Measurements from ENCODE around the gene CIAO3.
A peak's percentile ranks its signal among the peaks of the same experiment; 100 is the strongest.
"Not testable (repeated sequence)": the region's sequence is repeated elsewhere in the genome, so short reads cannot be mapped to it uniquely, and the experiment has no call there.

GRCh38 chr16:712740-713250, 28.0 kb downstream of the CIAO3 start:
- not testable (repeated sequence) for TF ChIP-seq ZBTB21 (CRISPR knock-in tag; IDR thresholded peaks at IDR 0.05; ENCODE audit: borderline replicate concordance); ATF3 (CRISPR knock-in tag; conservative IDR thresholded peaks at IDR 0.05); ZNF232 (CRISPR knock-in tag; IDR thresholded peaks at IDR 0.05); ZNF317 (CRISPR knock-in tag; IDR thresholded peaks at IDR 0.05; ENCODE audit: borderline replicate concordance, low read depth); ATF1 (CRISPR knock-in tag; IDR thresholded peaks at IDR 0.05); TCF7 (CRISPR knock-in tag; IDR thresholded peaks at IDR 0.05; ENCODE audit: low read depth)
- TF ChIP-seq, protein P1, sequence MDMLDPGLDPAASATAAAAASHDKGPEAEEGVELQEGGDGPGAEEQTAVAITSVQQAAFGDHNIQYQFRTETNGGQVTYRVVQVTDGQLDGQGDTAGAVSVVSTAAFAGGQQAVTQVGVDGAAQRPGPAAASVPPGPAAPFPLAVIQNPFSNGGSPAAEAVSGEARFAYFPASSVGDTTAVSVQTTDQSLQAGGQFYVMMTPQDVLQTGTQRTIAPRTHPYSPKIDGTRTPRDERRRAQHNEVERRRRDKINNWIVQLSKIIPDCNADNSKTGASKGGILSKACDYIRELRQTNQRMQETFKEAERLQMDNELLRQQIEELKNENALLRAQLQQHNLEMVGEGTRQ (CRISPR knock-in tag; IDR thresholded peaks at IDR 0.05), result not testable (repeated sequence)
- TF ChIP-seq CTCF (IDR thresholded peaks at IDR 0.05), result peak; percentile 44
